WTC11 (cell line): ENCODE results near the gene PTPRF.

ENCODE experiments used
- MXD4 ChIP-seq: fragments of 250-450 bp; sonication (Bioruptor Pico); IDR thresholded peaks from 2 replicates; pipeline ENCODE4 v1.8.0; 2021; ENCODE audit warnings: mild to moderate bottlenecking, moderate library complexity, borderline replicate concordance
- RELA ChIP-seq: sonication (generic); formaldehyde crosslinking; IDR thresholded peaks from 2 replicates; pipeline ENCODE4 v1.8.1; 2022; ENCODE audit warnings: missing genetic modification reagents, mild to moderate bottlenecking, borderline replicate concordance

DNA sequence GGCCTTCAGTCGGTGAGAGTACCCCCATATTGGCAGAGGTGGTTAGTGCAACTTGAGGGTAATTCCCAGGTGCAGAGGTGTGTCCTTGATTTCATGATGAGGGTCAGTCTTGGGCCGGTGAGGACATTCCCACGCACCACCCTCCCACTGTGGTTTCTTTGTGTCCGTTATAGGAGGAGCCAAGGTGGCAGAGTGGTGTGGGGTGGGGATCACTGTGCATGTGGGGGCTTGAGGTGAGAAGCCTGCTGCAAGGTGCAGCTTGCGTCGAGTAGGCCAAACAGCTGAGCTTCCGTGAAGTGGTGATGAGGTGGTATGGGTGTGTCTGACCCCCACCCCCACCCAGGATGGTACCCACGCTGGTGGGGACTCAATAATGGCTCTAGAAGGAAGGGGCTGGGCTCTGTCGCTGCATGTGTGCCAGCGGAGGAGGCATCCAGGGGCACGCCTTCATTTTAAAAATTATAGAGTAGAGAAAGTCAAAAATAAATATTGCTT, 6.2 kb downstream of the PTPRF start:
- no peak for TF ChIP-seq MXD4 (CRISPR knock-in tag)
- TF ChIP-seq RELA (CRISPR knock-in tag): no peak
